GM21381 (cell line): Measurements from ENCODE around the gene PRSS8.

Experiments used
- ATAC-seq: cut with Tn5 transposase; IDR thresholded peaks from one replicate; pipeline ENCODE4 v1.9.1; 2021; ENCODE audit warnings: mild to moderate bottlenecking, moderate library complexity; ENCODE audit not compliant: unreplicated experiment

PRSS8 gene

GRCh38 chr16:31083981-31084380 is 51.5 kb downstream of the PRSS8 start:
- ATAC-seq, result no peak

GRCh38 chr16:31083556-31083955 is 52.0 kb downstream of the PRSS8 start:
- no peak for ATAC-seq

GRCh38 chr16:31083081-31083480 is 52.4 kb downstream of the PRSS8 start:
- ATAC-seq, result no peak

GRCh38 chr16:31082368-31083045 is 53.0 kb downstream of the PRSS8 start:
- no peak for ATAC-seq
